Neuron (in vitro differentiated cells): Measurements from ENCODE around the gene EFS.
"Not testable (repeated sequence)": the region's sequence is repeated elsewhere in the genome, so short reads cannot be mapped to it uniquely, and the experiment has no call there.

Experiments
- H2AFZ ChIP-seq: one replicate; pipeline ENCODE4 v1.6.1; 2013; ENCODE audit warnings: low read depth, mild to moderate bottlenecking, inconsistent platforms, low read length, moderate library complexity
- H3K27me3 ChIP-seq: one replicate; pipeline ENCODE4 v1.6.1; 2013; ENCODE audit warnings: low read length; ENCODE audit not compliant: insufficient read depth
- H3K36me3 ChIP-seq: one replicate; pipeline ENCODE4 v1.6.1; 2013; ENCODE audit warnings: low read length; ENCODE audit not compliant: insufficient read depth
- H3K4me1 ChIP-seq: one replicate; pipeline ENCODE4 v1.6.1; 2013; ENCODE audit warnings: low read length; ENCODE audit not compliant: insufficient read depth
- H3K4me3 ChIP-seq: 2 replicates; pipeline ENCODE4 v1.5.1; 2013; ENCODE audit warnings: mild to moderate bottlenecking, low read length, moderate library complexity
- H3K9me3 ChIP-seq: one replicate; pipeline ENCODE4 v1.6.1; 2013; ENCODE audit warnings: low read length

The EFS gene

DNA sequence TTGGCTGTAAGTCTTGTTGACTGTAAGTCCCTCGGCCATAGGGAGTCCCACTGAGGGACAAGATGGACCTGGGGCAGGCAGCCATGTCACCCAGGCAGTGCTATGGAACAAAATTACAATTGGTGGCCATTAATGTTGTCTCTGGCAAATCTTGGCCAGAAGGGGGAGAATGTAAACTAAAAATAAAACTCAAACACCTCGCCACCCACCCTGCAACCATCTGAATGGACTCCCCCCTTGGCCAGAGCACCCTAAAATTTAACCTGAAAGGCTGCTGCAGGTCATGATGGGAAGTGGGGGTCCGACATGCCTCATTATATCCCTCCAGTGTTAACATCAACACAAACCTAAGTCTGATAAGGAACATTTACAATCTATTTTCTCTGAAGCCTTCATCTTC lies 20.5 kb downstream of the EFS start:
- H3K27me3 ChIP-seq: no peaks in the 10 kb centered on the region
- H2AFZ ChIP-seq: no peak overlapping the region
- H3K4me3 ChIP-seq: no peak overlapping the region
- H3K36me3 ChIP-seq: no peaks in the 10 kb centered on the region
- H3K9me3 ChIP-seq: peaks cover 7% of the 10 kb centered on the region
- no peaks in the 10 kb centered on the region for H3K4me1 ChIP-seq

DNA sequence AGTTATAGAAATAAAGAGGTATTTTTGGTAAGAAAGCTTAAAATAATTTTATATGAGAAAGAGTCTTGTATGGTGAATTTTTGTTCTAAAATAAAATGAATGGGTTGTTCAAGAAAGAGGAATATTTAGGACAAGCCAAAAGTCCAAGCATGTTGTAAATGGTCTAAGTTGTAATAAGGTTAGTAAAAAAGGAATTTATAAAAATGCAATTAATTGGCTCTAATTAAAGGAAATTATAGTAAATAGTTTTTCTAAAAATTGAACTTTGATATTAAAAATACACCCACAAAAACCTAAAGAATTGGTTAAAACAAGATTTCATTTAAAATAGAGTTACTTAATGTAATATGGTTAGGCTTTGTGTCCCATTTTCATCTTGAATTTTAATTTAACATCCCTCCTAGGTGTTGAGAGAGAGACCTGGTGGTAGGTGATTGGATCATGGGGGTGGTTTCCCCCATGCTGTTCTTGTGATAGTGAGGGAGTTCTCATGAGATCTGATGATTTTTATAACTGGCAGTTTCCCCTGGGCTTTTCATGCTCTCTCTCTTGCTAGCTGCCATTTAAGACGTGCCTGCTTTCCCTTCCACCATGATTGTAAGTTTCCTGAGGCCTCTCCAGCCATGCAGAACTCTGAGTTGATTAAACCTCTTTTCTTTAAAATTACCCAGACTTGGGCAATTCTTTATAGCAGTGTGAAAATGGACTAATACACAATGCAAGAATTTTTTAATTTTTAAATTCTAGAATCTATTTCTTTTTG lies 25.3 kb downstream of the EFS start:
- H3K27me3 ChIP-seq: no peaks in the 10 kb centered on the region
- no peak overlapping the region for H3K4me3 ChIP-seq
- H3K9me3 ChIP-seq: peaks cover 7% of the 10 kb centered on the region
- no peaks in the 10 kb centered on the region for H3K4me1 ChIP-seq
- no peak overlapping the region for H2AFZ ChIP-seq
- no peaks in the 10 kb centered on the region for H3K36me3 ChIP-seq

DNA sequence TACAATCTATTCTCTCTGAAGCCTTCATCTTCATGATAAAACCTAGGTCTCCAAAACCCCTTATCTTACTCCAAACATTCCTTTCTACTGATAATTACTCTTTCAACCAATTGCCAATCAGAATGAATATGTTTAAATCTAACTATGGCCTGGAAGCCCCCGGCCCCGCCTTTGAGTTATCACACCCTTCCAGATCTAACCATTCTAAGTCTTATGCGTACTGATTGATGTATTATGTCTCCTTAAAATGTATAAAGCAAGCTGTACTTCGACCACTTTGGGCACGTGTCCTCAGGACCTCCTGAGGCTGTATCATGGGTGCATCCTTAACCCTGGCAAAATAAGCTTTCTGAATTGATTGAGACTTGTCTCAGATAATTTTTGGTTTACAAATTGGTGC lies 29.3 kb downstream of the EFS start:
- Histone ChIP-seq H2AFZ (no peak overlapping the region), H3K4me3 (no peak overlapping the region), H3K36me3 (no peaks in the 10 kb centered on the region), H3K27me3 (no peaks in the 10 kb centered on the region), H3K9me3 (no peaks in the 10 kb centered on the region), H3K4me1 (no peaks in the 10 kb centered on the region)

DNA sequence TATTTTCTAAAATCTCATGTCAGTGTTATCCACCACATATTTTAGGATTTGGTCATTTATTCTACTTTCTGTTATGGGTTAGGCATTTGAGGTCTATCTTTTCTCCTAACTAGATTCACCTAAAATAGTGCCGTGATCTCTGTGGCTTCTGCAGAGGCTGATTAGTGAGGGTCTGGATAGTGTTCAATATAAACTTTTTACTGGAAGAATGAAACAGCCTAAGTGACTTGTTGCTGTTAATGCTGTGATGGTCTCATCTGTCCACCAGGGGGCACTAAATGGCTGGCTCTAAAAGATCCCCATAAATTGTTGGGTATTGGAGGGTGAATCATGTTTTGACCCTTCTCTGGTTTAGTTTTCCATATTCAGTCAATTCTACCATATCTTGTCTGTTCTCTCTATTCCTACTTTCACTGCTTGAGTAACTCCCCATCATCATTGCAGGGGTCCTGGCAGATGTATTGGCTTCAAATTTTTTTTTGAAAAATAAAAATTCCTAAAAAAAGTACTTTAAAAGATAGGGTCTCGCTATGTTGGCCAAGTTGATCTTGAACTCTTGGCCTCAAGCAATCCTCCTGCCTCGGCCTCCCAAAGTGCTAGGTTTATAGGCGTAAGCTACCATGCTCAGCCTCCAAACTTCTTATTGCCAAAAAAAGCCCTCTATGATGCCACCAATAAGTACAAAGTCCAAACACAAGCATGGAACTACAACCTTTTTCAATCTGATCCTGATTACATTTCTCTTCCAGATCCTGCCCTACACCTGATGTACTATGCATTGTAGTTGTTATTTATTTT lies 36.8 kb downstream of the EFS start:
- no peaks in the 10 kb centered on the region for H3K9me3 ChIP-seq
- no peak overlapping the region for H2AFZ ChIP-seq
- H3K27me3 ChIP-seq: no peaks in the 10 kb centered on the region
- peaks cover 24% of the 10 kb centered on the region for H3K36me3 ChIP-seq
- H3K4me3 ChIP-seq: no peak overlapping the region
- peaks cover 4% of the 10 kb centered on the region for H3K4me1 ChIP-seq

DNA sequence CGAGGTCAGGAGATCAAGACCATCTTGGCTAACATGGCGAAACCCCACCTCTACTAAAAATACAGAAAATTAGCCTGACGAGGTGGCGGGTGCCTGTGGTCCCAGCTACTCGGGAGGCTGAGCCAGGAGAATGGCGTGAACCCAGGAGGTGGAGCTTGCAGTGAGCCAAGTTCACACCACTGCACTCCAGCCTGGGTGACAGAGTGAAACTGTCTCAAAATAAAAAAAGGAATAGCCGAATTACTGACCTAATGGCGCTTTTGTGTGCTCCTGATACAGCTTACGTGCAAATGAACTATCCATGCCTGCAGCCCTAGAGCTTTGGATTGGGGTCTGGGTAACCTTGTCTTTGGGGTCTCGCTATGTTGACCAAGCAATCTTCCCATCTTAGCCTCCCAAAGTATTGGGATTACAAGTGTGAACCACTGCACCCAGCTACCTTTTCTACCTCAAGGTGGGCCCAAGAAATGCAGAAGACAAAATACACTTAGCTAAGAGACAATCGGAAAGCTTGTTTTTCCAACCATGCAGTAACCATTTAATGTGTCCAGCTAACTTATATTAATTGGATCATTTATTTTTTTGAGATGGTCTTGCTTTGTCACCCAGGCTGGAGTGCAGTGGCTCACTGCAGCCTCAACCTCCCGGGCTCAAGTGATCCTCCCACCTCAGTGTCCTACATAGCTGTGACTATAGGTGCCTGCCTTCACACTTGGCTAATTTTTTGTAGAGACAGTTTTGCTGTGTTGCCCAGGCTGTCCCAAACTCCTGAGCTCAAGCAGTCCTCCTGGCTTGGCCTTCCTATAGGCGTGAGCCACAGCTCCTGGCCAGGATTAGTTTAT lies 38.3 kb downstream of the EFS start:
- peaks cover 10% of the 10 kb centered on the region for H3K4me1 ChIP-seq
- no peak overlapping the region for H3K4me3 ChIP-seq

DNA sequence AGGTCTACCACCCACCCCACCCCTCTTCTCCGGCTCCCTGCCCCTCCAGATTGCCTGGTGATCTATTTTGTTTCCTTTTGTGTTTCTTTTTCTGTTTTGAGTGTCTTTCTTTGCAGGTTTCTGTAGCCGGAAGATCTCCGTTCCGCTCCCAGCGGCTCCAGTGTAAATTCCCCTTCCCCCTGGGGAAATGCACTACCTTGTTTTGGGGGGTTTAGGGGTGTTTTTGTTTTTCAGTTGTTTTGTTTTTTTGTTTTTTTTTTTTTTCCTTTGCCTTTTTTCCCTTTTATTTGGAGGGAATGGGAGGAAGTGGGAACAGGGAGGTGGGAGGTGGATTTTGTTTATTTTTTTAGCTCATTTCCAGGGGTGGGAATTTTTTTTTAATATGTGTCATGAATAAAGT lies 39.2 kb downstream of the EFS start:
- not testable (repeated sequence) for H2AFZ ChIP-seq, H3K27me3 ChIP-seq, H3K4me3 ChIP-seq

More for the DNA sequence above, 38.3 kb downstream of the EFS start:
- Histone ChIP-seq H2AFZ (no peak overlapping the region), H3K27me3 (no peaks in the 10 kb centered on the region), H3K36me3 (peaks cover 30% of the 10 kb centered on the region), H3K9me3 (no peaks in the 10 kb centered on the region)

DNA sequence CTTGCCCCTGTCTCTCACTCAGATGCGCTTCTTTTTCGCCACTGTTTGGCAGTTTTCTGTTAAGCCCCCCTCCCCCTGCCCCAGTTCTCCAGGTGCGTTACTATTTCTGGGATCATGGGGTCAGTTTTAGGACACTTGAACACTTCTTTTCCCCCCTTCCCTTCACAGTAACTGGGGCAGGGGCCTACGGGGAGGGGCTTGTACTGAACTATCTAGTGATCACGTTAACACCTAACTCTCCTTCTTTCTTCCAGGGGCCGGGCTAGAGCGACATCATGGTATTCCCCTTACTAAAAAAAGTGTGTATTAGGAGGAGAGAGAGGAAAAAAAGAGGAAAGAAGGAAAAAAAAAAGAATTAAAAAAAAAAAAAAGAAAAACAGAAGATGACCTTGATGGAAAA lies 40.0 kb downstream of the EFS start:
- Histone ChIP-seq H3K36me3 (peaks cover 30% of the 10 kb centered on the region), H3K4me1 (peaks cover 17% of the 10 kb centered on the region)

More for the DNA sequence above, 39.2 kb downstream of the EFS start:
- Histone ChIP-seq H3K4me1 (peaks cover 10% of the 10 kb centered on the region), H3K36me3 (peaks cover 30% of the 10 kb centered on the region)
- H3K9me3 ChIP-seq: not testable (repeated sequence)

DNA sequence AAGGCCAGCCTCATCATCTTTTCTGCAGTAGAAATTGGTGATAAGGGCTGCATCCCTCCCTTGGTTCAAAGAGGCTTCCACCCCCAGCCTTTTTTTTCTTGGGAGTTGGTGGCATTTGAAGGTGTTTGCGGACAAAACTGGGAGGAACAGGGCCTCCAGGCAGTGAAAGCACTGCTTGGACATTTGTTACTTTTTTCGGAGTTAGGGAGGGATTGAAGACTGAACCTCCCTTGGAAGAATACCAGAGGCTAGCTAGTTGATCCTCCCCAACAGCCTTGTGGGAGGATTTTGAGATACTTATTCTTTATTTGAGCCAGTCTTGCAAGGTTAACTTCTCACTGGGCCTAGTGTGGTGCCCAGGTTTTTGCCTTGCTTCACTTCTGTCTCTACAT lies 40.5 kb downstream of the EFS start:
- peaks cover 19% of the 10 kb centered on the region for H3K4me1 ChIP-seq
- H3K9me3 ChIP-seq: no peaks in the 10 kb centered on the region
- H3K4me3 ChIP-seq: no peak overlapping the region
- no peaks in the 10 kb centered on the region for H3K27me3 ChIP-seq
- peaks cover 30% of the 10 kb centered on the region for H3K36me3 ChIP-seq
- no peak overlapping the region for H2AFZ ChIP-seq

More for the DNA sequence above, 40.0 kb downstream of the EFS start:
- Histone ChIP-seq H3K27me3 (no peaks in the 10 kb centered on the region), H3K4me3 (no peak overlapping the region), H2AFZ (no peak overlapping the region), H3K9me3 (no peaks in the 10 kb centered on the region)

DNA sequence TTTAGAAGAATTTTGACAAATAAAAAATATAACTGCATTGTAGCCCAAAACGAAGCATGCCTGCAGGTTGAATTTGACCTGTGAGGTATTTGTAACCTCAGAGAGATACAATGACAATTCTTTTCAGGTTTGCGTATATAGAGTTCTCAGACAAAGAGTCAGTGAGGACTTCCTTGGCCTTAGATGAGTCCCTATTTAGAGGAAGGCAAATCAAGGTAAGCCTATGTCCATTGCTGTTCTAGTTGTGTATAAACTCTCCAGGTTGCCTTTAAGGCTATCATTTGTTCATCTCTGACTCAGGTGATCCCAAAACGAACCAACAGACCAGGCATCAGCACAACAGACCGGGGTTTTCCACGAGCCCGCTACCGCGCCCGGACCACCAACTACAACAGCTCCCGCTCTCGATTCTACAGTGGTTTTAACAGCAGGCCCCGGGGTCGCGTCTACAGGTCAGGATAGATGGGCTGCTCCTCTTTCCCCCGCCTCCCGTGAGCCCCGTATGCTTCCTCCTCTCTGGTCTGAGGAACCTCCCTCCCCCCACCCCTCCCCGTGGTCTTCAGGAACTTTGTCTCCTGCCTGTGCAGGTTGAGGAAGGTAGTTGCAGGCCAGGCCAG lies 41.0 kb downstream of the EFS start:
- Histone ChIP-seq H3K4me3 (no peak overlapping the region), H2AFZ (no peak overlapping the region), H3K27me3 (no peaks in the 10 kb centered on the region), H3K36me3 (peaks cover 30% of the 10 kb centered on the region), H3K4me1 (peaks cover 19% of the 10 kb centered on the region), H3K9me3 (no peaks in the 10 kb centered on the region)

DNA sequence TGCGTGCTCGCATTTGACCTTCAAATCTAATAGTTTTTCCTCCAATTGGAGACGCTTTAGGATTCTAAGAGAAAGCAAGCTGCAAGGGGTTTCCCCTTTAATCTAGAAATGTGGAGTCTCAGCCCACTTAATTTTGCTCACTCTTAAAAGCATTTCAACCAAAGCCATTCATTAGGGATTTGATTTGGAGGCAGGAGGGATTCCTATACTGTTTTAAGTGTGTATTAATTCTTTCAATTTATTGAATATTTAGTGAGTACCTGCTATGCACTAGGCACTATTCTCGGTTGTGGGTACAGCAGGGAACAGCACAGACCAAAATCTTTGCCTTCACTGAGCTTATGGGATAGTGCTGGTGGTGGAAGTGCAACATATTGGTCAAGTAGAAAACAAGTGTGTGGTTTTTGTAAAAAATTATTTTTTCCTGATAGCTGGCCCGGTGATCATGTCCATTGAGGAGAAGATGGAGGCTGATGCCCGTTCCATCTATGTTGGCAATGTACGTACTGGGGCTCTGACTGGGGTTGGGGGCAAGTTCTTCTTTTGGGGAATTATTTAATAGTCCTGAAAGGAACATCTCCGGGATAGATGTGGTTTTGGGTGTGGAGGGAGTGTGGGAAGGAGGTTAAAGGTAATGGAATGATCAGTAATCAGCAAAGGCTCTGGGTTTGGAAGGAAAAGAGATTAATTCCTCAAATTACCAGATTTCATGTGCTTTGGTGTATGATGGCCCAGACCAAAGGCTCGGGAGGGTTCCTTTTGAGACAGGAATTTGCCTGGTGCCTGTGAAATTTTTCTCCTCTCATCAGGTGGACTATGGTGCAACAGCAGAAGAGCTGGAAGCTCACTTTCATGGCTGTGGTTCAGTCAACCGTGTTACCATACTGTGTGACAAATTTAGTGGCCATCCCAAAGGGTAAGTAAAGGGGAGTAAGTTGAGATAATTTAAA lies 42.1 kb downstream of the EFS start:
- Histone ChIP-seq H3K36me3 (peaks cover 30% of the 10 kb centered on the region), H3K4me3 (peak overlapping the region; percentile 75), H3K4me1 (peaks cover 19% of the 10 kb centered on the region), H3K9me3 (no peaks in the 10 kb centered on the region), H2AFZ (no peak overlapping the region), H3K27me3 (no peaks in the 10 kb centered on the region)

DNA sequence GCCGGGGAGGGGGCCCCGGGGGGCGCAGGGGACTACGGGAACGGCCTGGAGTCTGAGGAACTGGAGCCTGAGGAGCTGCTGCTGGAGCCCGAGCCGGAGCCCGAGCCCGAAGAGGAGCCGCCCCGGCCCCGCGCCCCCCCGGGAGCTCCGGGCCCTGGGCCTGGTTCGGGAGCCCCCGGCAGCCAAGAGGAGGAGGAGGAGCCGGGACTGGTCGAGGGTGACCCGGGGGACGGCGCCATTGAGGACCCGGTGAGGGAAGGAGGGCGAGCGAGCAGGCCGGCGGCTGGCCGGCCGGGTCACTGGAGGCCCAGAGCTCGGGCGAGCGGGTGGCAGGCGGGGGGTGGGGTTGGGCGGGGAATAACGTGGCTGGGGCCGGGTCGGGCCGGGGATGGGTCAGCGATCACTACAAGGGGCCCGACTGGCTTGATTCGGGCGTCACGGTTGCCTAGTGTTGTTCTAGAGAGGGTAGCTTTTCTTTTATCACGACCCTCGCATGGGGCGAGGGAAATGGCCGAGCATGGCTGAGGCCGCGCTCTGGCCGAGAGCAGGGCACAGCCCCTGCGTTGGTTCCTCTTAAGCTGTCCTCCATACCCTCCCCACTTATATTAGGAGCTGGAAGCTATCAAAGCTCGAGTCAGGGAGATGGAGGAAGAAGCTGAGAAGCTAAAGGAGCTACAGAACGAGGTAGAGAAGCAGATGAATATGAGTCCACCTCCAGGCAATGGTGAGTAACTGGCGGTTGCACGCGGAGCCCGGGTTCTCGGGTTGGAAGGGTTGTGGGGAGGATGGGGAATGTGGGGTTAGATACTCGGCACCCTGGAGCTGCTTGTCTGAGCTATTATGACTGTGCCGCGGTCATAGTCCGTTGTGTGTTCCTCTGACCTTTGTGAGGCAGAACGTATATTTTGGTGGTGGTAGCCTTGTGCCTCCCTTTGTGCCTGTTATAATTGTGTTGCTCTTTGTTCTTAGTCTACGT lies 43.1 kb downstream of the EFS start:
- Histone ChIP-seq H2AFZ (no peak overlapping the region), H3K9me3 (no peaks in the 10 kb centered on the region), H3K27me3 (no peaks in the 10 kb centered on the region), H3K4me3 (peak overlapping the region; percentile 75), H3K4me1 (peaks cover 19% of the 10 kb centered on the region), H3K36me3 (peaks cover 30% of the 10 kb centered on the region)
